Body of pancreas (tissue), 4 donors: ENCODE measurements around the gene EVA1A. TPM values are rescaled to one million over a fixed set of nuclear protein-coding genes. Genes with fewer than 3 reads are reported as not detected.

Experiments used
- ATAC-seq: fragments of 150-250 bp; one replicate; pipeline ENCODE4 v1.9.1; 2016
- DNase-seq, 4 donors: peaks; one replicate each; pipeline ENCODE4 v3.0.0-alpha.2; 2019
- H3K27ac ChIP-seq, 4 donors: fragments of 200-600 bp; sonication (generic); 1 replicate in 3 of 4; 2 replicates in 1 of 4; pipeline versions ENCODE4 v1.5.1 to v1.6.1; 2016 to 2019; ENCODE audit warnings: mild to moderate bottlenecking in 1 of 4, mixed read lengths in 1 of 4, moderate library complexity in 1 of 4
- H3K27me3 ChIP-seq, 2 donors: fragments of 200-600 bp; sonication (generic); one replicate each; pipeline ENCODE4 v1.6.0; 2016; ENCODE audit warnings: mild to moderate bottlenecking in 1 of 2
- H3K36me3 ChIP-seq, 2 donors: fragments of 200-600 bp; sonication (generic); replicated peaks in 1 of 2; 2 replicates each; pipeline ENCODE4 v1.5.1; 2016; ENCODE audit warnings: low read depth in 2 of 2; ENCODE audit not compliant: insufficient read depth in 1 of 2
- H3K4me1 ChIP-seq: fragments of 200-600 bp; sonication (generic); one replicate; pipeline ENCODE4 v1.6.0; 2016
- H3K4me3 ChIP-seq, 2 donors: fragments of 200-600 bp; sonication (generic); 1 replicate in 1 of 2; 2 replicates in 1 of 2; pipeline ENCODE4 v1.5.1; 2016 to 2019
- H3K9me3 ChIP-seq, 3 donors: fragments of 200-600 bp; sonication (generic); 1 replicate in 2 of 3; 2 replicates in 1 of 3; pipeline ENCODE4 v1.5.1; 2016
- CTCF ChIP-seq, 7 experiments: fragments of 450-650 bp in 4 of 7; fragments of 200-600 bp in 3 of 7; sonication (generic) in 3 of 7; IDR thresholded peaks; one replicate each; pipeline ENCODE4 v1.5.1; 2016 to 2019; ENCODE audit warnings: antibody characterized with exemption in 7 of 7
- POLR2A ChIP-seq, 3 donors: fragments of 450-650 bp; IDR thresholded peaks; one replicate each; pipeline ENCODE4 v1.6.1; 2016; ENCODE audit warnings: antibody characterized with exemption in 3 of 3, mild to moderate bottlenecking in 2 of 3
- WGBS, 2 donors: methylation state at CpG; one replicate each; pipeline ENCODE4 v1.1.5; 2017; 5-methylcytosine and 5-hydroxymethylcytosine counted together
- intact Hi-C: fragments of 100-400 bp; cut with DNase I; formaldehyde crosslinking; loops from one replicate; pipeline ENCODE4 v1.15.1; 2023
- total RNA-seq, 2 donors: library from RNA; depleted of rRNA; stranded (reverse); fragments of >200 nt; gene quantifications; one replicate each; pipeline ENCODE4 v1.1.0, GENCODE V29; 2016

Gene EVA1A, protein sequence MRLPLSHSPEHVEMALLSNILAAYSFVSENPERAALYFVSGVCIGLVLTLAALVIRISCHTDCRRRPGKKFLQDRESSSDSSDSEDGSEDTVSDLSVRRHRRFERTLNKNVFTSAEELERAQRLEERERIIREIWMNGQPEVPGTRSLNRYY
- total RNA-seq: 10 to 100 TPM; 27.5 to 31.3 TPM

GRCh38 chr2:75560768-75561565 is at the start of gene EVA1A:
Gene EVA1A, minus strand, starts transcription at chr2:75560939. Its CDS starts 42,799 bp downstream, at chr2:75518140.
- Histone ChIP-seq H3K9me3 (no peaks in the 10 kb centered on the region), H3K4me1 (peaks cover 45% of the 10 kb centered on the region), H3K27ac (peak within 1 kb of the TSS; percentile 95 to 99 (median 97)), H3K4me3 (peak within 1 kb of the TSS; percentile 56 to 69), H3K27me3 (no peaks in the 10 kb centered on the region), H3K36me3 (no peaks in the 10 kb centered on the region)
- TF ChIP-seq CTCF (IDR thresholded peaks at IDR 0.05): peak in 2 of 7 experiments; percentile 5 to 15
- peak; percentile 55 to 86 (median 57) for TF ChIP-seq POLR2A (IDR thresholded peaks at IDR 0.05)
- 1 to 3% methylated on average over 24 to 45 of the region's 46 CpGs for WGBS, 2 donors
- ATAC-seq: peak; percentile 88
- DNase-seq: peak; percentile 88 to 90 (median 89)
- intact Hi-C loops: loop anchor here (5.0 kb wide), 1 partner anchor 46 kb away; no protein-coding TSS in a partner anchor

GRCh38 chr2:75609937-75610508 is 49.3 kb upstream of the EVA1A start:
- peaks cover 20% of the 10 kb centered on the region for H3K4me1 ChIP-seq
- no peak overlapping the region for H3K4me3 ChIP-seq
- no peaks in the 10 kb centered on the region for H3K27me3 ChIP-seq
- DNase-seq (no peak), ATAC-seq (no peak)
- H3K36me3 ChIP-seq: no peaks in the 10 kb centered on the region
- intact Hi-C loops: loop anchor here (5.0 kb wide), 2 partner anchors 48 to 143 kb away; partner anchors contain the start of gene EVA1A
- H3K27ac ChIP-seq: no peak overlapping the region
- no peaks in the 10 kb centered on the region for H3K9me3 ChIP-seq
- no peak for TF ChIP-seq CTCF (IDR thresholded peaks at IDR 0.05)
- TF ChIP-seq POLR2A (IDR thresholded peaks at IDR 0.05): no peak
- 59 to 65% methylated on average over 7 of the region's 7 CpGs for WGBS, 2 donors

DNA sequence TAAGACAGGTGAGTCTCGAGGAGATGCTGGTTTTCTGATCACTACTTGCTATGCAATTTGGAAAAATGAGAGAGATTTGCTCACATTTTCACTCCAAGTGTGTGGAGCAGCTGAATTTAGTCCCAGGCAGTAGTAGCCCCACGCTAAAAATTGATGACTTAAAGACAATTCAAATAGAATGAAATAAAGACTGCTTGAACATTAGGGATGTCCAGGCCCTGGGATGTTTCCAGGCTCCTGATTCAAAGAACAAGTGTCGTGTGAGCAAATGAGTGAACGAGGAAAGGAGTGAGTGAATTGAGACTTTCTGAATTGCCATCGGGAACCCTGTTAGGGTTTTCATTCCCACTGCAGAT is 48.6 kb upstream of the EVA1A start:
- Histone ChIP-seq H3K27ac (no peak overlapping the region), H3K27me3 (no peaks in the 10 kb centered on the region), H3K4me1 (peaks cover 16% of the 10 kb centered on the region), H3K4me3 (no peak overlapping the region), H3K9me3 (no peaks in the 10 kb centered on the region), H3K36me3 (no peaks in the 10 kb centered on the region)
- ATAC-seq (no peak), DNase-seq (no peak)
- intact Hi-C loops: loop anchor here (5.0 kb wide), 1 partner anchor 47 kb away; the partner anchor contains the start of gene EVA1A
- 25 to 27% methylated on average over 5 of the region's 5 CpGs for WGBS, 2 donors
- no peak for TF ChIP-seq CTCF (IDR thresholded peaks at IDR 0.05)
- TF ChIP-seq POLR2A (IDR thresholded peaks at IDR 0.05): no peak

DNA sequence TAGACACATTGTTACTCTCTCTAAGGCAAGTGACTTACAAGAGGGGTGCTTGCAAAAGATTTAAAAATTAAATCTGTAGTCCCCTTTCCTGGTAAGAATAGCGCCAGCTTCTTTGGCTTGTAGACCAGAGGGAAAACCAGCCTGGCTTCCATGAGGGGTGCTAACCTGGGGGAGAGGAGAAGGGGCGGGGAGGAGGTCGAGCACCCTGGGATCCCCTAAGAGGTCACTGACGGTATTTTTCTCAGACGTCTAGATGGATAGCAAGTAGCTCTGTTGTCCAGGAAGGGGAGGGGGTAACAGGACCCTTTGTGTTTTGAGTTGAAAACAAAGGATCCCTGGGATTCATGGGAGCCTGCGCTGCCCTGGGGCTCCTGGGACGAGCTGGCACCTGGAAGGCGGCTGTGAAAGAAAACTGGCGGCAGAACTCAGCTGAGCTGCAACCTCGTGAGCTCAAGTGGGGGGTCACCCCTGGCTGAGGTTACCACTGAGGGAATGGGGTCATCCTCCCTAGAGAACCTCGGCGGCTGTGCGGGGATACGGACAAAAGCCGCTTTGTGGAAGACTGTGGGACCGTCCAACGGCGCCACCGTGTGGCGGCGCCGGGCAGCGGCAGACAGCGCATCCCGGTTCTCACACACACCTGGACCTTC is 48.1 kb upstream of the EVA1A start:
- TF ChIP-seq CTCF (IDR thresholded peaks at IDR 0.05) (peak; percentile 89 to 96 (median 94)), POLR2A (IDR thresholded peaks at IDR 0.05) (no peak)
- no peaks in the 10 kb centered on the region for H3K36me3 ChIP-seq
- intact Hi-C loops: loop anchor here (5.0 kb wide), 1 partner anchor 47 kb away; the partner anchor contains the start of gene EVA1A
- H3K27ac ChIP-seq: no peak overlapping the region
- H3K27me3 ChIP-seq: no peaks in the 10 kb centered on the region
- peak; percentile 92 for ATAC-seq
- peak; percentile 72 to 84 (median 78) for DNase-seq
- 5 to 10% methylated on average over 21 to 24 of the region's 25 CpGs for WGBS, 2 donors
- no peak overlapping the region for H3K4me3 ChIP-seq
- no peaks in the 10 kb centered on the region for H3K9me3 ChIP-seq
- peaks cover 15% of the 10 kb centered on the region for H3K4me1 ChIP-seq
